Activated CD4-positive, alpha-beta T cell treated with anti-CD3 and anti-CD28 coated beads for 36 hours (primary cell): ENCODE measurements around the gene LARGE1. TPM values are rescaled to one million over a fixed set of nuclear protein-coding genes. Genes with fewer than 3 reads are reported as not detected.

Experiments
- ATAC-seq: fragments of 200-7000 bp; cut with Tn5 transposase; one replicate; pipeline ENCODE4 v1.10.0; 2021; ENCODE audit warnings: mild to moderate bottlenecking, moderate library complexity
- CTCF ChIA-PET: fragments of 350-600 bp; sonication (Branson Sonifier 250); formaldehyde crosslinking; loops from one replicate; lab custom pipeline; 2021; ENCODE audit warnings: antibody characterized with exemption; lab: Charles Lee
- POLR2A ChIA-PET: fragments of 350-600 bp; sonication (Branson Sonifier 250); formaldehyde crosslinking; loops from one replicate; lab custom pipeline; 2021; ENCODE audit warnings: antibody characterized with exemption, inconsistent platforms; lab: Charles Lee
- DNase-seq: peaks from one replicate; pipeline ENCODE4 v3.0.0-alpha.2; 2020
- H3K27ac Mint-ChIP-seq: one replicate; pipeline ENCODE4 v1.8.0; 2021; ENCODE audit warnings: mixed read lengths
- H3K27me3 Mint-ChIP-seq: one replicate; pipeline ENCODE4 v1.8.0; 2021; ENCODE audit warnings: mixed read lengths
- H3K36me3 Mint-ChIP-seq: one replicate; pipeline ENCODE4 v1.8.0; 2021; ENCODE audit warnings: low read depth, mixed read lengths
- H3K4me1 Mint-ChIP-seq: one replicate; pipeline ENCODE4 v1.8.0; 2021; ENCODE audit warnings: mixed read lengths
- H3K4me3 Mint-ChIP-seq: one replicate; pipeline ENCODE4 v1.8.0; 2021; ENCODE audit warnings: mild to moderate bottlenecking, moderate library complexity, mixed read lengths
- H3K9me3 Mint-ChIP-seq: one replicate; pipeline ENCODE4 v1.8.0; 2021; ENCODE audit warnings: low read depth, mixed read lengths
- intact Hi-C, 2 experiments: fragments of 100-400 bp; cut with DNase I in 1 of 2; cut with micrococcal nuclease in 1 of 2; formaldehyde crosslinking; loops; one replicate each; pipeline versions ENCODE4 v1.14.2 to v1.15.1; 2022 to 2024; cut with DNase I, micrococcal nuclease
- total RNA-seq, 2 experiments: library from RNA; stranded (reverse); gene quantifications; one replicate each; pipeline ENCODE4 v1.2.3, GENCODE V29; 2021

LARGE1 gene
- total RNA-seq, 2 experiments from 2014 or later = 0.39 to 0.57 TPM

GRCh38 chr22:33741025-33741424, 179.3 kb downstream of the LARGE1 start:
- intact Hi-C loops = no loop called here
- H3K4me1 Mint-ChIP-seq = no peaks in the 10 kb centered on the region
- no peak overlapping the region for H3K4me3 Mint-ChIP-seq
- H3K27me3 Mint-ChIP-seq = no peaks in the 10 kb centered on the region
- DNase-seq = no peak
- ChIA-PET POLR2A (no interaction called here), CTCF (no interaction called here)
- H3K36me3 Mint-ChIP-seq = no peaks in the 10 kb centered on the region
- H3K27ac Mint-ChIP-seq = no peak overlapping the region
- no peak for ATAC-seq
- H3K9me3 Mint-ChIP-seq = peaks cover 9% of the 10 kb centered on the region

- H3K4me3 Mint-ChIP-seq = no peak overlapping the region
- ChIA-PET POLR2A (no interaction called here), CTCF (no interaction called here)
- H3K9me3 Mint-ChIP-seq = peaks cover 5% of the 10 kb centered on the region
- no peaks in the 10 kb centered on the region for H3K4me1 Mint-ChIP-seq
- no peak for DNase-seq
- intact Hi-C loops = no loop called here
- no peak for ATAC-seq
- no peaks in the 10 kb centered on the region for H3K36me3 Mint-ChIP-seq
- H3K27ac Mint-ChIP-seq = no peak overlapping the region
- no peaks in the 10 kb centered on the region for H3K27me3 Mint-ChIP-seq
These were observed 180.8 kb downstream of the LARGE1 start for GRCh38 chr22:33739516-33739915.

GRCh38 chr22:33737662-33738061, 182.6 kb downstream of the LARGE1 start:
- CTCF ChIA-PET = no interaction called here
- intact Hi-C loops = no loop called here
- Mint-ChIP-seq H3K36me3 (no peaks in the 10 kb centered on the region), H3K27me3 (no peaks in the 10 kb centered on the region), H3K4me3 (no peak overlapping the region), H3K27ac (no peak overlapping the region), H3K9me3 (peaks cover 2% of the 10 kb centered on the region), H3K4me1 (no peaks in the 10 kb centered on the region)
- POLR2A ChIA-PET = no interaction called here
- no peak for DNase-seq
- ATAC-seq = no peak

DNA sequence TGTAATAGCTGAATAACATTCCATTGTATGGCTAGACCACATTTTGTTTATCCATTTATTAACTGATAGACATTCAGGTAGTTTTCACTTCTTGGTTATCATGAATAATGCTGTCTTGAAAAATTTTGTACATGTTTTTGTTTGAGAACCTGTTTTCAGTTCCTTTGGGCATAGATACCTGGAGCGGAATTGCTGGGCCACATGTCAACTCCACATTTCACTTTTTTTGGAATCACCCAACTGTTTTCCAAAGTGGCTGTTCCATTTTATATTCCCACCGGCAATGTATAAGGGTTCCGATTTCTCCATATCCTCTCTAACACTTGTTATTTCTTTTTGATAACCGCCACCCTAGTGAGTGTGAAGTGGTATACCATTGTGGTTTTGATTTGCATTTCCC, 184.3 kb downstream of the LARGE1 start:
- Mint-ChIP-seq H3K36me3 (no peaks in the 10 kb centered on the region), H3K27ac (no peak overlapping the region), H3K4me3 (no peak overlapping the region), H3K9me3 (peaks cover 2% of the 10 kb centered on the region), H3K27me3 (no peaks in the 10 kb centered on the region), H3K4me1 (no peaks in the 10 kb centered on the region)
- DNase-seq (no peak), ATAC-seq (no peak)
- intact Hi-C loops = no loop called here
- ChIA-PET POLR2A (no interaction called here), CTCF (no interaction called here)

- H3K4me1 Mint-ChIP-seq = no peaks in the 10 kb centered on the region
- intact Hi-C loops = no loop called here
These were observed 191.4 kb downstream of the LARGE1 start for GRCh38 chr22:33728847-33729246.

GRCh38 chr22:33726294-33726734, 194.0 kb downstream of the LARGE1 start:
- peaks cover 4% of the 10 kb centered on the region for H3K27me3 Mint-ChIP-seq
- peaks cover 10% of the 10 kb centered on the region for H3K9me3 Mint-ChIP-seq
- H3K36me3 Mint-ChIP-seq = no peaks in the 10 kb centered on the region
- H3K4me1 Mint-ChIP-seq = no peaks in the 10 kb centered on the region
- ChIA-PET CTCF (no interaction called here), POLR2A (no interaction called here)
- no peak overlapping the region for H3K27ac Mint-ChIP-seq
- ATAC-seq = no peak
- H3K4me3 Mint-ChIP-seq = no peak overlapping the region
- DNase-seq = no peak
- intact Hi-C loops = no loop called here

More at GRCh38 chr22:33728847-33729246, 191.4 kb downstream of the LARGE1 start:
- POLR2A ChIA-PET = no interaction called here
- no peak for DNase-seq
- Mint-ChIP-seq H3K36me3 (no peaks in the 10 kb centered on the region), H3K4me3 (no peak overlapping the region), H3K27me3 (no peaks in the 10 kb centered on the region), H3K9me3 (peaks cover 3% of the 10 kb centered on the region), H3K27ac (no peak overlapping the region)
- CTCF ChIA-PET = no interaction called here
- ATAC-seq = no peak

GRCh38 chr22:33723915-33724314, 196.4 kb downstream of the LARGE1 start:
- Mint-ChIP-seq H3K27ac (no peak overlapping the region), H3K4me1 (no peaks in the 10 kb centered on the region), H3K36me3 (no peaks in the 10 kb centered on the region), H3K4me3 (no peak overlapping the region), H3K27me3 (peaks cover 4% of the 10 kb centered on the region), H3K9me3 (peaks cover 10% of the 10 kb centered on the region)
- DNase-seq (no peak), ATAC-seq (no peak)
- ChIA-PET POLR2A (no interaction called here), CTCF (no interaction called here)
- intact Hi-C loops = no loop called here

GRCh38 chr22:33722816-33723215, 197.5 kb downstream of the LARGE1 start:
- Mint-ChIP-seq H3K9me3 (peaks cover 10% of the 10 kb centered on the region), H3K4me1 (no peaks in the 10 kb centered on the region), H3K27me3 (peaks cover 4% of the 10 kb centered on the region), H3K4me3 (no peak overlapping the region), H3K27ac (no peak overlapping the region), H3K36me3 (no peaks in the 10 kb centered on the region)
- intact Hi-C loops = no loop called here
- ChIA-PET CTCF (no interaction called here), POLR2A (no interaction called here)
- ATAC-seq = no peak
- no peak for DNase-seq

- intact Hi-C loops = no loop called here
- DNase-seq = no peak
- CTCF ChIA-PET = no interaction called here
- Mint-ChIP-seq H3K9me3 (peaks cover 9% of the 10 kb centered on the region), H3K27ac (no peak overlapping the region), H3K4me3 (no peak overlapping the region), H3K27me3 (peaks cover 4% of the 10 kb centered on the region), H3K4me1 (no peaks in the 10 kb centered on the region), H3K36me3 (no peaks in the 10 kb centered on the region)
- POLR2A ChIA-PET = no interaction called here
- ATAC-seq = no peak
These were observed 200.0 kb downstream of the LARGE1 start for GRCh38 chr22:33720166-33720878.

DNA sequence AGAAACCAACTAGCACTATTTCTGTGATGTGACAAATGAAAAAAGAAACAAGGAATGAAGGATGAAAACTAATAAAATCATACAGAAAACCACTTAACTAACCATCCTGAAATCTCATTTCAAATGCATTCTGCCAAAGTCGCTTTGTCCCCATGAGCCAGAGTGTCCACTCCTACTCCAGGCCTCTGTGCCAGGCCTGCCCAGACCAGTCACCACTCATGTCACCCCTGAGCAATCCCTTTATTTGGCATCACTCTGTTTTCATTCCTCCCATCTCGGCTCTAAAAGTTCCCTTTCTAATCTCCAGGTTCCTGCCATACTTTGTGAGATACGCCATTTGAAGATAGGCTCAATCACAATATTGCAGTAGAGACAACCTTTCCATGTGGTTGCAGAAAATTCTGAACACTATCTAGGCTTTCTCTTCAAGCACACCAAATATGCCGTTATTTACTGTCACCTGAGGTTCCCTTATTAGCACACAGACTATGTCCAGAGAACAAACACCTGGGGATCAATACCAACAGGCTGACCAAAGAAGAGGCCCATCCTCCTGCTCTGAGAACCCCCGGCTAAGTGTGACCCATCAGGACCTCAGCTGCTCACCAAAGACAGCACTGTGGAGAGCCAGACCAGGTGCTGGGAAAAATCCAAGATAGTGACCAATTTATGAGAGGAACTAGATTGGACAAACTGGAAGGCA, 202.4 kb downstream of the LARGE1 start:
- Mint-ChIP-seq H3K27me3 (peaks cover 4% of the 10 kb centered on the region), H3K4me1 (no peaks in the 10 kb centered on the region), H3K36me3 (no peaks in the 10 kb centered on the region), H3K4me3 (no peak overlapping the region), H3K27ac (no peak overlapping the region), H3K9me3 (peaks cover 18% of the 10 kb centered on the region)
- intact Hi-C loops = no loop called here
- POLR2A ChIA-PET = no interaction called here
- DNase-seq (no peak), ATAC-seq (no peak)
- CTCF ChIA-PET = no interaction called here

GRCh38 chr22:33715237-33715985, 204.9 kb downstream of the LARGE1 start:
- ATAC-seq = no peak
- no peaks in the 10 kb centered on the region for H3K27me3 Mint-ChIP-seq
- ChIA-PET POLR2A (no interaction called here), CTCF (no interaction called here)
- H3K27ac Mint-ChIP-seq = no peak overlapping the region
- no peaks in the 10 kb centered on the region for H3K36me3 Mint-ChIP-seq
- H3K9me3 Mint-ChIP-seq = peaks cover 23% of the 10 kb centered on the region
- H3K4me1 Mint-ChIP-seq = no peaks in the 10 kb centered on the region
- intact Hi-C loops = no loop called here
- H3K4me3 Mint-ChIP-seq = no peak overlapping the region
- DNase-seq = no peak

- no peak for DNase-seq
- intact Hi-C loops = no loop called here
- Mint-ChIP-seq H3K9me3 (peaks cover 20% of the 10 kb centered on the region), H3K27me3 (no peaks in the 10 kb centered on the region), H3K27ac (no peak overlapping the region), H3K4me1 (no peaks in the 10 kb centered on the region), H3K4me3 (no peak overlapping the region), H3K36me3 (no peaks in the 10 kb centered on the region)
- CTCF ChIA-PET = no interaction called here
- ATAC-seq = no peak
- POLR2A ChIA-PET = no interaction called here
These were observed 209.9 kb downstream of the LARGE1 start for GRCh38 chr22:33710326-33710725.
